DMS 273 treated with DMSO at 0.1 percent for 48 hours (cell line): Measurements from ENCODE around the gene SYT1.
A peak's percentile ranks its signal among the peaks of the same experiment; 100 is the strongest.
"Not testable (repeated sequence)": the region's sequence is repeated elsewhere in the genome, so short reads cannot be mapped to it uniquely, and the experiment has no call there.

Experiments used
- DNase-seq: peaks from one replicate; lab custom pipeline; 2025; lab: John Stamatoyannopoulos, UW

The SYT1 gene

DNA sequence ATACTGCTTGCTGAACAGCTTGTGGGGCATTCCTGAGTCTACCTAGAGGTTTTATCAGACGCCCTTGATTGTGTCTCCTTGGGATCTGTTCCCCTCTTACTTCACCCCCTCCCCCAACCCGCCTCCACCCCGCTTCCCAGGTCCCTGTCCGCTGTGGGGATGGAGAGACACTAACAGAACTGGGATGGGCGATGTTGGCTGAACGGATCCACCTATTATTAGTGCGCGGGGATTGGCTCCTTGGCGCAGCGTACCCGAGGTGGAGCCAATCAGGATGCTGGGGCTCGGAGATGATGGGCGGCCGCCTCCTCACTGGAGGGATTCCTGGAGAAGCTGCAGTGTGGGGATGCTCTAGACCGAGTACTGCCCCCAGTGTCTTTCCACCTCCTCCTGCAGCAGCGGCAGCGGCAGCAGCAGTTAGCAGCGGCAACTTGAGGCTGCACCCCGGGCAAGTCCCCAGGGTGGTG is at the start of gene SYT1:
TSS of gene SYT1 (plus strand) at position 372 of the 467 bp plus-strand sequence.
- peak; percentile 69 for DNase-seq

DNA sequence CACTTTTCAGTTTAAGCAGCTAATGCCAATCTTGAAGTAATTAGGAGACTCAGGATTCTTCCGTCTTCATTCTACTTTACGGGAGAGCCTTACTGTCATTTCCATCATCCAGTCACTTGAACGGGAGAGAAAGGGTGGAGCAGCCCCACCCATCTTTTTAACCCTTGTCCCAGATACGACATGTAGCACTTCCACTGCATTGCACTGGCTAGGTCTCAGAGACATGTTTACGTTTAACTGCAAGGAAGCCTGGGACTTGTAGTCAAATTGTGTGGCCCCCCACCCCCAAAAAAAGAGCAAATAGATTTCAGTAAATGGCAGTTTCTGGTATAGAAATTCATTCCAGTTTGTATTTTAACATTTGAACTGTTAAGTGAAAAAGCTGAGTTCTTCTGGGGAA is 46.1 kb upstream of the SYT1 start:
- no peak for DNase-seq

GRCh38 chr12:78820946-78821345 is 43.6 kb upstream of the SYT1 start:
- no peak for DNase-seq

DNA sequence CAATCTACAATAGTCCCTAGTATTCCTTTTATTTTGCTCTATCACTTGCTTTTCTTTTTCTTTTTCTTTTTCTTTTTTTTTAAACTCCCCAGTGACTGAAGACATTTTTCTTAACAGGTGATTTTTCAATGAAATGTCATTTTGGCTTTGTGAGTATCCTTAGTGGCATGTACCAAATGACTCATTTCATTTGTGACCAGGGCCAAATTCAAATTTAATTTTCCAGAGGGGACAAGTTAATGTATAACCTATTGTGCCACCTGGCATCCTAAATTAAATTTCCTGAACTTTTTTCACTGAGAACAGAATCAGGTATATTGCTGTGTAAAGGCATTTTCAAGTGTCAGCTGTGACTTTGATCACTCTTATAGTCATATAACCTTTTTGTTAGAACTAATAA is 39.7 kb upstream of the SYT1 start:
- no peak for DNase-seq

- no peak for DNase-seq
Measured at GRCh38 chr12:78829690-78830089, 34.9 kb upstream of the SYT1 start.

DNA sequence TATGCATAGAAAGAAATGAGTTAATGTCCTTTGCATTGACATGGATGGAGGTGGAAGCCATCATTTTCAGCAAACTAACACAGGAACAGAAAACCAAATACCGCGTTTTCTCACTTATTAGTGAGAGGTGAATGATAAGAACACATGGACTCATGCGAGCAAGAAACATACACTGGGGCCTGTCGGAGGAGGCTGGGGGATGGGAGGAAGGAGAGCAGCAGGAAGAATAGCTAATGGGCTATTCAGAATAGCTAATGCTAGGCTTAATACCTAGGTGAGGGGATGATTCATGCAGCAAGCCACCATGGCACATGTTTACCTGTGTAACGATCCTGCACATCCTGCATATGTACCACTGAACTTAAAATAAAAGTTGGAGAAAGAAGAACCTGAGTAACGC is 29.1 kb upstream of the SYT1 start:
- no peak for DNase-seq

- not testable (repeated sequence) for DNase-seq
Measured at GRCh38 chr12:78840518-78841019, 24.0 kb upstream of the SYT1 start.

GRCh38 chr12:78853231-78853630 is 11.3 kb upstream of the SYT1 start:
- no peak for DNase-seq

DNA sequence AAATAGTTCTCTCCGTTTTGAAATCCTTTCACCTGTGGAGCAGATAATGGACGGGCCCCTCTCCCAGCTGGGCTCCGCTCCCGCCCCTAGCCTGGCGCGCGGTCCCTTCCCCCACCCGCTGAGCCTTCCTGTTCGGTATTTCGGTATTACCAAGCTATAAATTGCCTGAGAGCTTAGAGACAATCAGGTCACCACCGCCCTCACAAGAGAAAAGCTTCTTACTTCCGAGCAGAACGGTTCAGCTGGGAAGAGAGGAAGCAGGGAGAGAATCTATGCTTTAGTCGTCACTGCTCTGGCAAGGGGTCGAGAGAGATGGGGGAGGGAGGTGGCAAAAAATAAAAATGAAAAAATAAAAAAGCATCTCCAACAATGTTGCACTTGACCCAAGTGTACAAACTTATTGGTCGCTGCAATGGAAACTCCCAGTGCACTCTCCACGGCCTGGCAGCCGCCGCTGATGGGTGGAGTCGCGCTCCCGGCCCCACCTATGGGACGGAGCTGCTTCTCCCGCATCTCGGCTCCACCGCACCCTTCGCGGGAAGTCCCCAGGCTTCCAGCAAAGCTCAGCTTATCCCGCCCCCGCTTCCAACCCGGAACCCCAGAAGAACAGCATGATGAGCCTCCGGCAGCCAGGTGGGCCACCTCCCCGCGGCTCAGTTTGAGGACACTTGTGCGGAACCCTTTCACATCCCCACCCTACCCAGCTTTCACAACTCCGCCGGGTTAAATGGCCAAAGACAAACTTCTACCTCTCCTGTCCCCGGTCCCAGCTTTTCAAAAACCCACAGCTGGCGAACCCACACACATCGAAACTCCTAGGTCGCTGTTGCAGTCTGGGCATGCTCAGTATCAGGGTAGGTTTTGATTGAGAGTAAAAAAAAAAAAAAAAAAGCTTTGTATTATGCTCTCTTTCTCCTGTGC is 832 bp upstream of the SYT1 start:
- DNase-seq: peak; percentile 55

DNA sequence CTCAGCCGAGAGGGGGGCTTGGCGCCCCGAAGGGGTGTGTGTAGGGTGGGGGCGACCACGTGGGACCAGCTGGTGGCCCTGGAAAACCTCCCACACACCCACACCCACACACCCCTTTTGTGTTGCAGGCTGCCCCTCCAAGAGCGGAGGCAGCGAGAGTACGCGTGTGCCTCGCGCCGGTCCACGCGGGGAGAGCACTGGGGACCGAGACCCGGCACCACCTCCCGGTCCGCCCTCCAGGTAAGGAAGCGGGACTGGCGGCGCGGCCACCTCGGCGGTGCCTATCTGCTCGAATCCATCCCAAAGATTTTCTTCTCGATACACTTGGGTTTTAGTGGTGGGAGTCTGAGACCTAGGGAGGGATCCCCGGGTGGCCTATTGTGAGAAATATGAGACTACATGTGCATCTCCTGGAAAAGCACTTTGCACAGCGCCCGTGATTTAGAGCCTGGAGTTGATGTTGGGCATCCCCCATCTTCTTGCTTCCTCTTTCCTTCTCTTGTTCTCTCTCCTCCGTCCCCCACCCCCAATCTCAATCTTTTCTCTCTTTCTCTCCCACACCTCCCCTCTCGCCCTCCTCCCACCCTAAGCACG is 393 bp downstream of the SYT1 start:
- DNase-seq: no peak

GRCh38 chr12:78865516-78865915 is 942 bp downstream of the SYT1 start:
- peak; percentile 44 for DNase-seq

DNA sequence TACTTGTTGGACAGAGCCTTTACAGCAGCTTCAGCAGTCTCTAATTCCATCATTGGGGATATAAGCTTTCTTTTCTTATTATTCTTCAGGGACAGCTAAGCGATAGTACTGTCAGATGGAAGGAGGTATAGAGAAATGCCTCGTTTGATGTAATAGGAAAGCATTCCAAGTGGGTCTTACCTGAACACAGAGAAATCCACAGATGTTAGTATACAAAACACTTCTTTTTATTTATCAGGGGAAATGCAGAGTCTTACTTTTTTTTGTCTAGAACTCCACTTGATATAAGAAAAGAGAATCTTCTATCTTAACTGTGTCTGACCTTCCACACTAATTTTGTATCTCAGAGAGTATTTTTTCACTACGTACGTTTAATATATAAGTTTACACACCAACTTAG is 1.9 kb downstream of the SYT1 start:
- no peak for DNase-seq

- no peak for DNase-seq
Measured at GRCh38 chr12:78870539-78870938, 6.0 kb downstream of the SYT1 start.

GRCh38 chr12:78871566-78871965 is 7.0 kb downstream of the SYT1 start:
- DNase-seq: no peak

DNA sequence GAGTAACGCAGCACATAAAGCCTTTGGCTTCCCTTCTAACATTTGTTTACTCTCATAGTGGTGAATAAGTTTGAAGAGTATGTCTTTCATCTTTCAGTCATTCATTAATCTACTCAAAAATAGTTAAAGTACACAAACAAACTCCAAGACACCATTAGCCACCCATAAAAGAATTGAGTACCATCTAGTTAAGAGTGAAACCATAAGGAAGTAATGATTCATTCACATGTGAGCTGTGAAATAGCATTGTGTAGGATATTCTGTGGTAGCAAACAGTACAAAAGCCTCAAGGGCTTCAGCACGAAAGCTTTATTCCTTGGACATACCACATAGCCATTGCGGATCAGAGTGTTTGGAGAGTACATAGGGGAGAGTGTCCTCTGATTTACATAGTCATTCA is 13.9 kb downstream of the SYT1 start:
- no peak for DNase-seq

- no peak for DNase-seq
Measured at GRCh38 chr12:78878866-78879265, 14.3 kb downstream of the SYT1 start.

DNA sequence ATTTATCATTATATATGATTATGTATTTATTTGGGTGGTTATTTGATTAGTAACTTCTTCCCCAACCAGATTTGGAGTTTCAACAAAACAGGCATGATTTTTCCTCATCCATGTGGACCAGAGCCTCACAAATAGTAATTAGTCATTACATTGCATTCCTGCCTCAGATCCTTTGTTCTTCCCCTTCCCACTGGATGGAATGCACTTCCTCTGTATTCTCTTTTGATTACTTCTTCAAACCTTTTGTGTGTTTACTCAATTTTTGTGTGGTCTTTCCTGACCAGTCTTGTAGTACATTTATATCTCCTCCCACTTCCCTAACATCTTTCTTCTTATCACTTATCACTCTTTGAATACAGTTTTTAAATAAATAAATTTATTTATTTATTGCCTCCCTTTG is 15.5 kb downstream of the SYT1 start:
- DNase-seq: no peak

- DNase-seq: no peak
Measured at GRCh38 chr12:78881685-78882084, 17.1 kb downstream of the SYT1 start.

GRCh38 chr12:78885466-78885865 is 20.9 kb downstream of the SYT1 start:
- no peak for DNase-seq

DNA sequence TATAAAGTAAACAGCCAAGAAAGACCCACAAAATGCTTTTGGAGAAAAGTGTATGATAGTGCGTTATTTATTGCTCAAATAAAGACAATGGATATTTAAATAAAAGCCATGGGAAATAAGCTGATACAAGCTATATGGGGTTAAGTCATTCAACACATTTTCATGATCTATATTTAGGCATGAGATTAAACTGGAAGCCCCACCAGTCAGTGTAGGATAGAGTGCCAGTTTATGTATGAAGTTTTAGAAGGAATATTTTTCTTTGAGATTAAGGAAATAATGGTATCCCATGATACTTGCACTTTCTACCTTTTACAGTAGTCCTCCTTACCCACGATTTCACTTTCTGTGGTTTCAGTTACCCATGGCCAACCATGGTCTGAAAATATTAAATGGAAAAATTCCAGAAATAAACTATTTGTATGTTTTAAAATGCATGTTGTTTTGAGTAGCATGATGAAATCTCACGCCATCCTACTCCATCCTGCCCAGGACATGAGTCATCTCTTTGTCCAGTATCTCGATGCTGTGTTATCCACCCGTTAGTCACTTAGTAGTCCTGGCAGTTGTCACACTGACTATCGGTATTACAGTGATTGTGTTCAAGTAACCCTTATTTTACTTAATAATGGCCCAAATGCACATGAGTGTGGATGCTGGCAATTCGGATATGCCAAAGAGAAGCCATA is 22.3 kb downstream of the SYT1 start:
- DNase-seq: no peak

DNA sequence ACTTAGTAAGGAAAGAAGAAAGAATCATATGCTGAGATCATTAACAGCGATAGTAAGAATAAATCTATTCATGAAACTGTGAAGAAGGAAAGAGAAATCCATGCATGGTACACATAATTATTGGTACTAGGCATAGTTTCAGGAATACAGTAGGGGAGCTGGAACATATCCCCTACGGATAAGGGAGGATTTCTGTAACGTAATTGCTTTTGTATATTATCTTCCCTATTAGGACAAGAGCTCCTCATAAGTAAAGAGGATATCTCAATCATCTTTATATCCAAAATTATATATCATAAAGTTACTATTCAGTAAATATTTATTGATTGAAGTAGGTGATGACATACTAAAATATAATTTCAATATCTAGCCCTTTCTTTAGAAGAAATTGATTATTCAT is 22.9 kb downstream of the SYT1 start:
- no peak for DNase-seq

GRCh38 chr12:78888568-78888967 is 24.0 kb downstream of the SYT1 start:
- no peak for DNase-seq
